HepG2 (cell line): Measurements from ENCODE around the gene STAT6. TPM values are rescaled to one million over a fixed set of nuclear protein-coding genes. Genes with fewer than 3 reads are reported as not detected.

Source experiments
- ARID4A ChIP-seq: sonication (generic); formaldehyde crosslinking; IDR thresholded peaks from 2 replicates; pipeline ENCODE4 v1.5.0; 2020; ENCODE audit warnings: mild to moderate bottlenecking, missing genetic modification reagents, borderline replicate concordance
- BCLAF1 ChIP-seq: fragments of 450-650 bp; IDR thresholded peaks from 2 replicates; pipeline ENCODE4 v1.6.1; 2017; ENCODE audit warnings: mild to moderate bottlenecking
- GPBP1L1 ChIP-seq: sonication (generic); formaldehyde crosslinking; IDR thresholded peaks from 2 replicates; pipeline ENCODE4 v1.5.0; 2020; ENCODE audit warnings: mild to moderate bottlenecking, missing genetic modification reagents
- HMG20B ChIP-seq: conservative IDR thresholded peaks from 2 replicates; pipeline ENCODE4 v1.6.1; 2016; ENCODE audit warnings: missing genetic modification reagents, missing compliant biosample characterization
- IRF9 ChIP-seq: sonication (generic); formaldehyde crosslinking; IDR thresholded peaks from 2 replicates; pipeline ENCODE4 v1.8.0; 2022; ENCODE audit warnings: missing genetic modification reagents, mild to moderate bottlenecking, borderline replicate concordance
- KAT7 ChIP-seq: IDR thresholded peaks from 2 replicates; pipeline ENCODE4 v1.6.1; 2018; ENCODE audit warnings: borderline replicate concordance, missing compliant biosample characterization
- MTF2 ChIP-seq: sonication (generic); formaldehyde crosslinking; IDR thresholded peaks from 2 replicates; pipeline ENCODE4 v1.5.0; 2020; ENCODE audit warnings: missing genetic modification reagents, borderline replicate concordance
- NFYB ChIP-seq: sonication (generic); formaldehyde crosslinking; IDR thresholded peaks from 2 replicates; pipeline ENCODE4 v1.4.0; 2020; ENCODE audit warnings: missing genetic modification reagents
- RBFOX2 ChIP-seq: fragments of 200-400 bp; formaldehyde crosslinking; IDR thresholded peaks from 2 replicates; pipeline ENCODE4 v1.6.1; 2017; ENCODE audit warnings: low read depth, mild to moderate bottlenecking, low read length
- RBM39 ChIP-seq: fragments of 200-400 bp; formaldehyde crosslinking; IDR thresholded peaks from one replicate; pipeline ENCODE4 v1.6.1; 2018; ENCODE audit warnings: antibody characterized with exemption, mild to moderate bottlenecking, low read depth, low read length; ENCODE audit not compliant: poor library complexity, severe bottlenecking
- RFX5 ChIP-seq: IDR thresholded peaks from 2 replicates; pipeline ENCODE4 v1.6.1; 2011; ENCODE audit warnings: low read depth, low read length, improper control_type of control experiment
- TEAD3 ChIP-seq: optimal IDR thresholded peaks from 2 replicates; pipeline ENCODE3; 2016; ENCODE audit warnings: borderline replicate concordance
- TSC22D2 ChIP-seq: sonication (generic); formaldehyde crosslinking; IDR thresholded peaks from 2 replicates; pipeline ENCODE4 v1.5.1; 2020; ENCODE audit warnings: missing genetic modification reagents, mild to moderate bottlenecking, borderline replicate concordance
- ZBTB7B ChIP-seq: sonication (generic); formaldehyde crosslinking; IDR thresholded peaks from 2 replicates; pipeline ENCODE4 v1.4.0; 2020; ENCODE audit warnings: missing genetic modification reagents
- ZNF280B ChIP-seq: sonication (generic); formaldehyde crosslinking; IDR thresholded peaks from 2 replicates; pipeline ENCODE4 v1.5.0; 2020; ENCODE audit warnings: missing genetic modification reagents, mild to moderate bottlenecking, borderline replicate concordance
- ZNF354B ChIP-seq: sonication (generic); formaldehyde crosslinking; IDR thresholded peaks from 2 replicates; pipeline ENCODE4 v1.8.0; 2022; ENCODE audit warnings: mild to moderate bottlenecking, missing genetic modification reagents
- ZNF567 ChIP-seq: sonication (generic); formaldehyde crosslinking; IDR thresholded peaks from 2 replicates; pipeline ENCODE4 v1.8.1; 2023; ENCODE audit warnings: mild to moderate bottlenecking, missing genetic modification reagents, borderline replicate concordance
- ZNF772 ChIP-seq: sonication (generic); formaldehyde crosslinking; IDR thresholded peaks from 2 replicates; pipeline ENCODE4 v1.5.0; 2020; ENCODE audit warnings: mild to moderate bottlenecking, missing genetic modification reagents
- polyA plus RNA-seq, 8 experiments: library from polyadenylated mRNA; depleted of rRNA in 3 of 8; stranded (reverse) in 7 of 8; unstranded in 1 of 8; fragments of >200 nt; fragmentation: Illumina TruSeq in 4 of 8; extraction: Trizol in 4 of 8; gene quantifications; 2 replicates each; pipeline versions ENCODE4 v1.2.1 to v1.2.3, GENCODE V29; 2011 to 2016; ENCODE audit warnings: low read depth in 4 of 8, missing spikeins in 1 of 8, mixed read lengths in 1 of 8; ENCODE audit not compliant: insufficient read depth in 1 of 8
- total RNA-seq, 5 experiments: library from RNA; depleted of rRNA; stranded (reverse); fragments of >200 nt; fragmentation: Illumina TruSeq; extraction: Trizol; gene quantifications; 2 replicates each; pipeline ENCODE4 v1.2.3, GENCODE V29; 2016; ENCODE audit warnings: low read depth in 1 of 5

The STAT6 gene
- total and polyA plus RNA-seq, 2 of the 13 experiments (the other 11 are each of a cell fraction or from before 2014, with no cell fraction given): 28.0 to 62.2 TPM

GRCh38 chr12:57127101-57127725 is 16.1 kb upstream of the STAT6 start (continued):
- no peak for TF ChIP-seq GPBP1L1 (CRISPR knock-in tag)
- peak; percentile 63; the same call in 1 of the 2 replicates for TF ChIP-seq ARID4A (CRISPR knock-in tag)
- peak; percentile 68 for TF ChIP-seq TEAD3 (CRISPR knock-in tag)
- no peak; the same call in 1 of the 2 replicates for TF ChIP-seq ZNF280B (CRISPR knock-in tag)
- TF ChIP-seq ZNF354B (CRISPR knock-in tag): no peak
- TF ChIP-seq RBFOX2: no peak
- no peak for TF ChIP-seq MTF2 (CRISPR knock-in tag)
- TF ChIP-seq ZNF772 (CRISPR knock-in tag): 0 out of 2 replicates have a peak, but pooled peaks have one; percentile 33
- TF ChIP-seq BCLAF1: no peak
- no peak for TF ChIP-seq TSC22D2 (CRISPR knock-in tag)
- no peak for TF ChIP-seq HMG20B
- TF ChIP-seq IRF9: peak; percentile 69; the same call in 1 of the 2 replicates
- TF ChIP-seq KAT7 (CRISPR knock-in tag): no peak
- TF ChIP-seq RFX5: no peak
- no peak; the same call in 1 of the 2 replicates for TF ChIP-seq ZNF567 (CRISPR knock-in tag)
- TF ChIP-seq RBM39: no peak
- TF ChIP-seq ZBTB7B (CRISPR knock-in tag): no peak; the same call in 1 of the 2 replicates
- 0 out of 2 replicates have a peak, but pooled peaks have one; percentile 3 for TF ChIP-seq NFYB
